Measurements from ENCODE around the gene ZNF710. TPM values are rescaled to one million over a fixed set of nuclear protein-coding genes. Genes with fewer than 3 reads are reported as not detected.
A peak's percentile ranks its signal among the peaks of the same experiment; 100 is the strongest.

Gene ZNF710
- total and polyA plus RNA-seq, 9 of the 15 experiments (the other 6 are each of a cell fraction or from before 2014, with no cell fraction given) = 0.56 to 14.2 (median 5.2) TPM

GRCh38 chr15:90001062-90001682 lies at the start of gene ZNF710 (continued):
- no peak for TF ChIP-seq MGA (IDR thresholded peaks at IDR 0.05)
- no peak for TF ChIP-seq SP2 (IDR thresholded peaks at IDR 0.05; ENCODE audit: extremely low read depth, low read depth, low read length, poor library complexity, severe bottlenecking)
- no peak for TF ChIP-seq ESRRB (CRISPR knock-in tag; IDR thresholded peaks at IDR 0.05; ENCODE audit: borderline replicate concordance)
- 0 out of 2 replicates have a peak, but pooled peaks have one; percentile 3 for TF ChIP-seq ZNF197 (CRISPR knock-in tag; IDR thresholded peaks at IDR 0.05; ENCODE audit: low read depth)
- no peak for TF ChIP-seq ETS2 (tag; IDR thresholded peaks at IDR 0.05; ENCODE audit: borderline replicate concordance, poor library complexity, severe bottlenecking)
- TF ChIP-seq HBP1 (CRISPR knock-in tag; IDR thresholded peaks at IDR 0.05) = no peak
- TF ChIP-seq PHF8 (IDR thresholded peaks at IDR 0.05; ENCODE audit: borderline replicate concordance, low read length) = peak; percentile 29; the same call in 1 of the 2 replicates
- no peak for TF ChIP-seq E2F1 (CRISPR knock-in tag; IDR thresholded peaks at IDR 0.05)
- TF ChIP-seq KLF1 (tag; IDR thresholded peaks at IDR 0.05) = no peak
- no peak for TF ChIP-seq THAP7 (CRISPR knock-in tag; IDR thresholded peaks at IDR 0.05)
- TF ChIP-seq NR2F6 (CRISPR knock-in tag; IDR thresholded peaks at IDR 0.05) = no peak
- no peak for TF ChIP-seq SAFB2 (IDR thresholded peaks at IDR 0.05; ENCODE audit: borderline replicate concordance, low read depth, low read length, severe bottlenecking)

Measured in K562 (cell line).